H1 (cell line): Measurements from ENCODE around the gene ENPP5. TPM values are rescaled to one million over a fixed set of nuclear protein-coding genes. Genes with fewer than 3 reads are reported as not detected.
"Not testable (repeated sequence)": the region's sequence is repeated elsewhere in the genome, so short reads cannot be mapped to it uniquely, and the experiment has no call there.

Source experiments
- CTCF ChIA-PET: fragments of 300-600 bp; sonication (Branson Sonifier 250); formaldehyde crosslinking; loops from one replicate; lab custom pipeline; 2021; ENCODE audit not compliant: partially characterized antibody; lab: Charles Lee
- POLR2A ChIA-PET: fragments of 300-600 bp; sonication (Branson Sonifier 250); formaldehyde crosslinking; loops from one replicate; lab custom pipeline; 2021; ENCODE audit warnings: inconsistent platforms; ENCODE audit not compliant: partially characterized antibody; lab: Charles Lee
- DNase-seq, 2 experiments: peaks; one replicate each; pipeline versions ENCODE4 v3.0.0 to v3.0.0-alpha.2; 2010 to 2022; ENCODE audit warnings: low spot score in 2 of 2, low read depth in 1 of 2, mixed read lengths in 1 of 2
- FAIRE-seq: peaks from 2 replicates; lab custom pipeline; 2011; peaks lifted over from hg19 to GRCh38; lab: Jason Lieb, UNC
- H2AFZ ChIP-seq: 2 replicates; pipeline ENCODE4 v1.8.1; 2012; ENCODE audit warnings: low read length, inconsistent platforms
- H2AK5ac ChIP-seq: 2 replicates; pipeline ENCODE4 v1.6.1; 2013; ENCODE audit warnings: low read depth, low read length
- H2BK120ac ChIP-seq: replicated peaks from 2 replicates; pipeline ENCODE3; 2013; ENCODE audit warnings: low read depth, low read length, inconsistent platforms
- H2BK12ac ChIP-seq: 2 replicates; pipeline ENCODE4 v1.6.1; 2013; ENCODE audit warnings: low read depth, low read length
- H2BK15ac ChIP-seq: 2 replicates; pipeline ENCODE4 v1.6.1; 2013; ENCODE audit warnings: low read length
- H2BK20ac ChIP-seq: 2 replicates; pipeline ENCODE4 v1.6.1; 2013; ENCODE audit warnings: low read length
- H2BK5ac ChIP-seq: 2 replicates; pipeline ENCODE4 v1.6.1; 2013; ENCODE audit warnings: low read depth, low read length
- H3K14ac ChIP-seq: 2 replicates; pipeline ENCODE4 v1.6.1; 2013; ENCODE audit warnings: inconsistent platforms; ENCODE audit not compliant: insufficient read length
- H3K18ac ChIP-seq: 2 replicates; pipeline ENCODE4 v1.6.1; 2013; ENCODE audit warnings: low read length; ENCODE audit errors: extremely low read depth
- H3K23ac ChIP-seq: 2 replicates; pipeline ENCODE4 v1.6.1; 2013; ENCODE audit warnings: inconsistent platforms; ENCODE audit not compliant: insufficient read length
- H3K23me2 ChIP-seq: 2 replicates; pipeline ENCODE4 v1.6.1; 2013; ENCODE audit warnings: low read depth, low read length
- H3K27ac ChIP-seq: 2 replicates; pipeline ENCODE4 v1.6.1; 2011; ENCODE audit warnings: low read depth, low read length, inconsistent platforms
- H3K27me3 ChIP-seq, 4 experiments: replicated peaks in 1 of 4; 1 replicate in 1 of 4; 2 replicates in 3 of 4; pipeline versions ENCODE4 v1.6.1 to v1.8.1; 2011 to 2013; ENCODE audit warnings: low read length in 3 of 4, mild to moderate bottlenecking in 3 of 4, inconsistent platforms in 2 of 4, mixed read lengths in 2 of 4, moderate library complexity in 1 of 4; ENCODE audit not compliant: control insufficient read depth in 3 of 4, insufficient read depth in 3 of 4; ENCODE audit errors: extremely low read depth in 1 of 4
- H3K36me3 ChIP-seq, 4 experiments: 2 replicates each; pipeline versions ENCODE4 v1.6.1 to v1.8.1; 2011 to 2013; ENCODE audit warnings: mild to moderate bottlenecking in 4 of 4, low read length in 3 of 4, moderate library complexity in 2 of 4, control low read depth in 1 of 4, inconsistent platforms in 1 of 4; ENCODE audit not compliant: insufficient read depth in 4 of 4, control insufficient read depth in 2 of 4
- H3K4ac ChIP-seq: replicated peaks from 2 replicates; pipeline ENCODE3; 2013; ENCODE audit warnings: low read length, low read depth, mixed read lengths, inconsistent platforms; ENCODE audit not compliant: insufficient read length
- H3K4me1 ChIP-seq, 4 experiments: replicated peaks in 1 of 4; 1 replicate in 1 of 4; 2 replicates in 3 of 4; pipeline versions ENCODE4 v1.6.1 to v1.8.1; 2011 to 2013; ENCODE audit warnings: low read length in 3 of 4, inconsistent platforms in 2 of 4, mixed read lengths in 1 of 4; ENCODE audit not compliant: insufficient read depth in 4 of 4, control insufficient read depth in 3 of 4
- H3K4me2 ChIP-seq, 2 experiments: 2 replicates each; pipeline versions ENCODE4 v1.6.1 to v1.8.1; 2011 to 2013; ENCODE audit warnings: low read depth in 2 of 2, low read length in 2 of 2, control low read depth in 1 of 2, inconsistent platforms in 1 of 2, mild to moderate bottlenecking in 1 of 2; ENCODE audit not compliant: insufficient read depth in 1 of 2
- H3K4me3 ChIP-seq, 4 experiments: fragments of 200-600, 300-600 bp in 1 of 4; sonication (generic), shearing (Covaris generic), sonication (Bioruptor Twin) in 1 of 4; 2 replicates each; pipeline versions ENCODE4 v1.5.1 to v1.8.1; 2011 to 2016; ENCODE audit warnings: low read length in 4 of 4, low read depth in 3 of 4, control low read depth in 2 of 4, inconsistent platforms in 2 of 4, mild to moderate bottlenecking in 2 of 4, mixed read lengths in 1 of 4, moderate library complexity in 1 of 4; ENCODE audit not compliant: insufficient read depth in 2 of 4; ENCODE audit errors: extremely low read depth in 1 of 4
- H3K56ac ChIP-seq: replicated peaks from 2 replicates; pipeline ENCODE3; 2013; ENCODE audit warnings: low read depth, mild to moderate bottlenecking, mixed read lengths, low read length, inconsistent platforms; ENCODE audit not compliant: insufficient read length
- H3K79me1 ChIP-seq: 2 replicates; pipeline ENCODE4 v1.6.1; 2013; ENCODE audit warnings: low read depth, low read length, control low read depth
- H3K79me2 ChIP-seq, 2 experiments: 2 replicates each; pipeline versions ENCODE4 v1.6.1 to v1.8.1; 2012 to 2013; ENCODE audit warnings: low read length in 2 of 2, mild to moderate bottlenecking in 2 of 2, inconsistent platforms in 1 of 2; ENCODE audit not compliant: insufficient read depth in 2 of 2, control insufficient read depth in 1 of 2
- H3K9ac ChIP-seq, 4 experiments: replicated peaks in 1 of 4; 1 replicate in 1 of 4; 2 replicates in 3 of 4; pipeline versions ENCODE4 v1.6.1 to v1.8.1; 2011 to 2013; ENCODE audit warnings: low read depth in 3 of 4, low read length in 3 of 4, control low read depth in 2 of 4, mild to moderate bottlenecking in 2 of 4, moderate library complexity in 2 of 4, inconsistent platforms in 1 of 4; ENCODE audit errors: extremely low read depth in 1 of 4
- H3K9me3 ChIP-seq, 2 experiments: 2 replicates each; pipeline versions ENCODE4 v1.6.1 to v1.8.1; 2012 to 2013; ENCODE audit warnings: mild to moderate bottlenecking in 2 of 2, moderate library complexity in 2 of 2, control low read depth in 1 of 2, inconsistent platforms in 1 of 2, low read depth in 1 of 2, low read length in 1 of 2, mixed read lengths in 1 of 2; ENCODE audit not compliant: insufficient read depth in 2 of 2
- H4K20me1 ChIP-seq, 2 experiments: replicated peaks in 1 of 2; 2 replicates each; pipeline versions ENCODE3 to v1.8.1; 2011 to 2013; ENCODE audit warnings: inconsistent platforms in 2 of 2, low read length in 2 of 2, mild to moderate bottlenecking in 1 of 2; ENCODE audit not compliant: insufficient read depth in 2 of 2, control insufficient read depth in 1 of 2
- H4K5ac ChIP-seq: 2 replicates; pipeline ENCODE4 v1.6.1; 2013; ENCODE audit warnings: low read length, low read depth, mixed read lengths, inconsistent platforms; ENCODE audit not compliant: insufficient read length
- H4K8ac ChIP-seq: 2 replicates; pipeline ENCODE4 v1.8.0; 2013; ENCODE audit warnings: mild to moderate bottlenecking, moderate library complexity, low read length, inconsistent platforms; ENCODE audit not compliant: insufficient read depth; ENCODE audit errors: extremely low read depth
- H4K91ac ChIP-seq: replicated peaks from 2 replicates; pipeline ENCODE3; 2013; ENCODE audit warnings: low read length, mixed read lengths, inconsistent platforms; ENCODE audit not compliant: insufficient read length
- SAP30 ChIP-seq: fragments of 300-600 bp; sonication (generic); IDR thresholded peaks from 2 replicates; pipeline ENCODE4 v1.7.1; 2012; ENCODE audit warnings: low read length, moderate library complexity, mild to moderate bottlenecking, inconsistent platforms; ENCODE audit not compliant: insufficient read depth, insufficient replicate concordance
- WGBS, 2 experiments: shearing (Covaris generic) in 1 of 2; methylation state at CpG; one replicate each; pipeline versions ENCODE4 v1.1.6 to v1.1.7; 2013 to 2015; ENCODE audit warnings: low lambda C conversion rate in 2 of 2, mixed read lengths in 2 of 2, inconsistent platforms in 1 of 2, low coverage in 1 of 2, missing lambda C conversion rate in 1 of 2; ENCODE audit not compliant: insufficient replicate concordance in 2 of 2, insufficient coverage in 1 of 2, insufficient read length in 1 of 2; ENCODE audit errors: extremely low coverage in 1 of 2, missing lambda C conversion rate in 1 of 2; 5-methylcytosine and 5-hydroxymethylcytosine counted together
- polyA plus RNA-seq, 7 experiments: library from polyadenylated mRNA; depleted of rRNA in 3 of 7; stranded (reverse) in 5 of 7; unstranded in 2 of 7; fragments of >200 nt in 5 of 7; fragments of 200-250 nt in 2 of 7; gene quantifications; 1 replicate in 5 of 7; 2 replicates in 1 of 7; 4 replicates in 1 of 7; pipeline versions ENCODE4 v1.2.1 to v1.2.3, GENCODE V29; 2011 to 2013; ENCODE audit warnings: missing spikeins in 2 of 7, mixed read lengths in 2 of 7
- total RNA-seq: library from RNA; stranded (reverse); fragmentation: NEBNext Ultra II Directional; extraction: Animal tissue kit (Norgen Biotek cat#: 25700); gene quantifications from 2 replicates; pipeline ENCODE4 v1.2.1, GENCODE V29; 2021

The ENPP5 gene
- total and polyA plus RNA-seq, 2 of the 8 experiments (the other 6 are each of a cell fraction or from before 2014, with no cell fraction given) = 5.1 to 7.6 TPM

DNA sequence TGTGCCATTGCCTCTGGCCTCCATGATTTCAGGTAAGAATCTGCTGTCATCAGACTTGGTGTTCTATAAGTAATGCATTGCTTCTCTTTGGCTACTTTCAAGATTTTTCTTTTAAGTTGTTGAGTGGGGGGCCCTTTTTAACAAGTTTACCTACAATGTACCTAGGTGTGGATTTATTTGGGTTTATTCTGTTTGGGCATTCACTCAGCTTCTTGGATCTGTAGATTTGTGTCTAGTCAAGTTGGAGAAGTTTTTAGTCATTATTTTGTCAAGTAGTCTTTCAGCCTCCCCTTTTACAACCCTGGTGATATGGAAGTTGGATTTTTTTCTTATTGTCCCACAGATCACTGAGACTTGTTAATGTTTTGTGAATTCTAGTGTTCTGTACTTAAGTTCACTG, 14.1 kb downstream of the ENPP5 start:
- H2BK120ac ChIP-seq = no peak overlapping the region
- no peaks in the 10 kb centered on the region for H3K27me3 ChIP-seq
- no peak for FAIRE-seq

DNA sequence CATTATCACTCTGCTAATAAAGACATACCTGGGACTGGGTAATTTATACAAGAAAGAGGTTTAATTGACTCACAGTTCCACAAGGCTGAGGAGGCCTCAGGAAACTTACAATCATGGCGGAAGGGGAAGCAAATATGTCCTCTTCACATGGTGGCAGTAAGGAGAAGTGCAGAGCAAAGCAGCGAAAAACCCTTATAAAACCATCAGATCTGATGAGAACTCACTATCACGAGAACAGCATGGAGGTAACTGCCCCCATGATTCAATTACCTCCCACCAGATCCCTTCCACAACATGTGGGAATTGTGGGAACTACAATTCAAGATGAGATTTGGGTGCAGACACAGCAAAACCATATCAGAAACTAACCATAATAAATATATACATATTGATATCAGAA, 21.7 kb downstream of the ENPP5 start:
- H3K4me1 ChIP-seq, H3K9ac ChIP-seq, H2AK5ac ChIP-seq, H3K23me2 ChIP-seq, H3K79me2 ChIP-seq, H3K18ac ChIP-seq, H2BK120ac ChIP-seq, H4K20me1 ChIP-seq, H3K27me3 ChIP-seq, CTCF ChIA-PET, H2BK12ac ChIP-seq, H3K9me3 ChIP-seq, H2AFZ ChIP-seq, H3K36me3 ChIP-seq, H3K23ac ChIP-seq, H3K4me3 ChIP-seq, H3K27ac ChIP-seq, H3K79me1 ChIP-seq, POLR2A ChIA-PET, FAIRE-seq, H2BK5ac ChIP-seq, DNase-seq, H2BK15ac ChIP-seq, H3K14ac ChIP-seq, H3K4me2 ChIP-seq, H3K56ac ChIP-seq, H4K91ac ChIP-seq, H3K4ac ChIP-seq, H2BK20ac ChIP-seq, H4K8ac ChIP-seq, H4K5ac ChIP-seq: not testable (repeated sequence)
- WGBS, 2 experiments = 94% methylated on average over 3 of the region's 3 CpGs; no CpG with 5 or more reads in 1 of the 2 experiments

More for the DNA sequence above, 14.1 kb downstream of the ENPP5 start:
- H3K14ac ChIP-seq = no peak overlapping the region
- ChIA-PET POLR2A (interaction anchor here (1.4 kb wide), 1 partner anchor 27 kb away, joined by 3 read pairs; the partner anchor contains the start of gene ENPP4), CTCF (no interaction called here)
- no peak overlapping the region for H2BK5ac ChIP-seq
- no peak overlapping the region for H2BK12ac ChIP-seq
- no peak overlapping the region for H4K91ac ChIP-seq
- H2BK15ac ChIP-seq = no peak overlapping the region
- no peaks in the 10 kb centered on the region for H3K79me2 ChIP-seq
- no peak overlapping the region for H3K4me2 ChIP-seq
- H3K9ac ChIP-seq = no peak overlapping the region
- H3K4ac ChIP-seq = no peak overlapping the region
- peaks cover 0 to 16% (median 8%) of the 10 kb centered on the region in 4 experiments; a peak in 3 of 8 replicates for H3K36me3 ChIP-seq
- no peaks in the 10 kb centered on the region for H3K4me1 ChIP-seq
- H3K18ac ChIP-seq = no peak overlapping the region
- no peak overlapping the region for H2AFZ ChIP-seq
- no peaks in the 10 kb centered on the region for H3K23me2 ChIP-seq
- H2AK5ac ChIP-seq = no peak overlapping the region
- H3K27ac ChIP-seq = no peak overlapping the region
- H4K5ac ChIP-seq = no peak overlapping the region
- no peaks in the 10 kb centered on the region for H4K20me1 ChIP-seq
- no peaks in the 10 kb centered on the region for H3K9me3 ChIP-seq
- no peak overlapping the region for H4K8ac ChIP-seq
- no peak overlapping the region for H2BK20ac ChIP-seq
- DNase-seq = no peak
- H3K79me1 ChIP-seq = no peaks in the 10 kb centered on the region
- H3K4me3 ChIP-seq = no peak overlapping the region
- no peak for TF ChIP-seq SAP30
- no peak overlapping the region for H3K23ac ChIP-seq
- no peak overlapping the region for H3K56ac ChIP-seq
